Liver (tissue), 9 donors: ENCODE data around the gene DDA1. TPM values are rescaled to one million over a fixed set of nuclear protein-coding genes. Genes with fewer than 3 reads are reported as not detected.

Source experiments
- DNase-seq: peaks from one replicate; pipeline ENCODE4 v3.0.0-alpha.2; 2017; ENCODE audit warnings: low spot score
- H3K27ac ChIP-seq, 2 donors: one replicate each; pipeline ENCODE4 v1.7.0; 2013; ENCODE audit warnings: inconsistent platforms in 2 of 2, low read length in 2 of 2, control low read depth in 1 of 2, low read depth in 1 of 2, mild to moderate bottlenecking in 1 of 2
- H3K27me3 ChIP-seq, 4 donors: one replicate each; pipeline versions ENCODE4 v1.6.1 to v1.7.0; 2013; ENCODE audit warnings: low read length in 3 of 4, inconsistent platforms in 1 of 4, mild to moderate bottlenecking in 1 of 4, moderate library complexity in 1 of 4; ENCODE audit not compliant: control insufficient read depth in 4 of 4, insufficient read depth in 4 of 4
- H3K36me3 ChIP-seq, 4 donors: one replicate each; pipeline versions ENCODE4 v1.6.1 to v1.7.0; 2013; ENCODE audit warnings: low read length in 3 of 4, mild to moderate bottlenecking in 3 of 4, low read depth in 1 of 4, moderate library complexity in 1 of 4; ENCODE audit not compliant: control insufficient read depth in 4 of 4, insufficient read depth in 3 of 4
- H3K4me1 ChIP-seq, 4 donors: one replicate each; pipeline versions ENCODE4 v1.6.1 to v1.7.0; 2013; ENCODE audit warnings: low read length in 3 of 4, mild to moderate bottlenecking in 3 of 4, moderate library complexity in 1 of 4; ENCODE audit not compliant: control insufficient read depth in 4 of 4, insufficient read depth in 4 of 4
- H3K4me3 ChIP-seq, 3 donors: one replicate each; pipeline versions ENCODE4 v1.6.1 to v1.7.0; 2013; ENCODE audit warnings: low read length in 3 of 3, control low read depth in 1 of 3, low read depth in 1 of 3, mild to moderate bottlenecking in 1 of 3
- H3K9ac ChIP-seq, 2 donors: one replicate each; pipeline ENCODE4 v1.7.0; 2013; ENCODE audit warnings: low read length in 2 of 2, mild to moderate bottlenecking in 2 of 2, moderate library complexity in 2 of 2, control low read depth in 1 of 2, low read depth in 1 of 2
- H3K9me3 ChIP-seq, 4 donors: one replicate each; pipeline versions ENCODE4 v1.6.1 to v1.7.0; 2013; ENCODE audit warnings: low read length in 3 of 4; ENCODE audit not compliant: control insufficient read depth in 4 of 4
- ATF3 ChIP-seq: IDR thresholded peaks from 2 replicates; pipeline ENCODE4 v1.6.1; 2016; ENCODE audit warnings: antibody characterized with exemption
- CTCF ChIP-seq: fragments of 150-350 bp; IDR thresholded peaks from 2 replicates; pipeline ENCODE4 v1.5.1; 2017; ENCODE audit warnings: improper control_type of control experiment, low read depth, low read length; ENCODE audit not compliant: missing input control
- EGR1 ChIP-seq, 2 donors: IDR thresholded peaks; 2 replicates each; pipeline ENCODE4 v1.6.1; 2016 to 2018; ENCODE audit warnings: antibody characterized with exemption in 2 of 2, low read depth in 2 of 2
- FOXA1 ChIP-seq: IDR thresholded peaks from 2 replicates; pipeline ENCODE4 v1.6.1; 2016; ENCODE audit warnings: antibody characterized with exemption
- FOXA2 ChIP-seq: IDR thresholded peaks from 2 replicates; pipeline ENCODE4 v1.6.1; 2016; ENCODE audit warnings: antibody characterized with exemption
- GABPA ChIP-seq, 2 donors: IDR thresholded peaks in 1 of 2; conservative IDR thresholded peaks in 1 of 2; 2 replicates each; pipeline ENCODE4 v1.6.1; 2016; ENCODE audit warnings: antibody characterized with exemption in 2 of 2, mild to moderate bottlenecking in 1 of 2, moderate library complexity in 1 of 2
- HNF4A ChIP-seq, 2 donors: conservative IDR thresholded peaks; 2 replicates each; pipeline ENCODE4 v1.6.1; 2016; ENCODE audit warnings: antibody characterized with exemption in 2 of 2, mild to moderate bottlenecking in 2 of 2
- HNF4G ChIP-seq: IDR thresholded peaks from 2 replicates; pipeline ENCODE4 v1.6.1; 2016; ENCODE audit warnings: antibody characterized with exemption
- JUND ChIP-seq, 2 donors: IDR thresholded peaks; 2 replicates each; pipeline ENCODE4 v1.6.1; 2016; ENCODE audit warnings: antibody characterized with exemption in 2 of 2
- MAX ChIP-seq: IDR thresholded peaks from 2 replicates; pipeline ENCODE4 v1.6.1; 2016; ENCODE audit warnings: antibody characterized with exemption
- NR2F2 ChIP-seq: IDR thresholded peaks from 2 replicates; pipeline ENCODE4 v1.6.1; 2016; ENCODE audit warnings: antibody characterized with exemption
- RAD21 ChIP-seq, 2 donors: IDR thresholded peaks; 2 replicates each; pipeline ENCODE4 v1.6.1; 2016; ENCODE audit warnings: antibody characterized with exemption in 2 of 2, mild to moderate bottlenecking in 2 of 2
- RXRA ChIP-seq, 2 donors: IDR thresholded peaks; 2 replicates each; pipeline ENCODE4 v1.6.1; 2017 to 2018; ENCODE audit warnings: antibody characterized with exemption in 2 of 2, mild to moderate bottlenecking in 1 of 2
- SP1 ChIP-seq: IDR thresholded peaks from 2 replicates; pipeline ENCODE4 v1.6.1; 2018; ENCODE audit warnings: antibody characterized with exemption, mild to moderate bottlenecking
- TAF1 ChIP-seq: conservative IDR thresholded peaks from 2 replicates; pipeline ENCODE4 v1.6.1; 2016; ENCODE audit warnings: antibody characterized with exemption, mild to moderate bottlenecking
- YY1 ChIP-seq: IDR thresholded peaks from 2 replicates; pipeline ENCODE4 v1.6.1; 2016; ENCODE audit warnings: antibody characterized with exemption, mild to moderate bottlenecking
- WGBS: extraction: QIAGEN DNeasy Blood & Tissue Kit; methylation state at CpG from one replicate; pipeline ENCODE4 v1.1.7; 2013; 5-methylcytosine and 5-hydroxymethylcytosine counted together
- polyA plus RNA-seq, 2 donors: library from polyadenylated mRNA; stranded (reverse) in 1 of 2; unstranded in 1 of 2; fragments of 200-250 nt in 1 of 2; fragments of >200 nt in 1 of 2; fragmentation: Nextera tagmentation in 1 of 2; extraction: Ambion mirVana in 1 of 2; gene quantifications; one replicate each; pipeline versions ENCODE4 v1.2.1 to v1.2.3, GENCODE V29; 2013 to 2015
- total RNA-seq, 2 donors: library from RNA; depleted of rRNA; stranded (reverse); fragments of >200 nt; gene quantifications; one replicate each; pipeline ENCODE4 v1.2.3, GENCODE V29; 2014
- TF ChIP-seq, protein P1 (sequence below): IDR thresholded peaks from 2 replicates; pipeline ENCODE4 v1.6.1; 2016; ENCODE audit warnings: antibody characterized with exemption
- TF ChIP-seq, protein P2 (sequence below): IDR thresholded peaks from 2 replicates; pipeline ENCODE4 v1.6.1; 2016; ENCODE audit warnings: antibody characterized with exemption, mild to moderate bottlenecking
- donor health status: healthy.
- donor health status: healthy.
- donor health status: healthy.
- donor health status: healthy.
- donor health status: healthy.

Gene DDA1
- total and polyA plus RNA-seq, 4 donors, result 7.9 to 37.9 (median 20.8) TPM

DNA sequence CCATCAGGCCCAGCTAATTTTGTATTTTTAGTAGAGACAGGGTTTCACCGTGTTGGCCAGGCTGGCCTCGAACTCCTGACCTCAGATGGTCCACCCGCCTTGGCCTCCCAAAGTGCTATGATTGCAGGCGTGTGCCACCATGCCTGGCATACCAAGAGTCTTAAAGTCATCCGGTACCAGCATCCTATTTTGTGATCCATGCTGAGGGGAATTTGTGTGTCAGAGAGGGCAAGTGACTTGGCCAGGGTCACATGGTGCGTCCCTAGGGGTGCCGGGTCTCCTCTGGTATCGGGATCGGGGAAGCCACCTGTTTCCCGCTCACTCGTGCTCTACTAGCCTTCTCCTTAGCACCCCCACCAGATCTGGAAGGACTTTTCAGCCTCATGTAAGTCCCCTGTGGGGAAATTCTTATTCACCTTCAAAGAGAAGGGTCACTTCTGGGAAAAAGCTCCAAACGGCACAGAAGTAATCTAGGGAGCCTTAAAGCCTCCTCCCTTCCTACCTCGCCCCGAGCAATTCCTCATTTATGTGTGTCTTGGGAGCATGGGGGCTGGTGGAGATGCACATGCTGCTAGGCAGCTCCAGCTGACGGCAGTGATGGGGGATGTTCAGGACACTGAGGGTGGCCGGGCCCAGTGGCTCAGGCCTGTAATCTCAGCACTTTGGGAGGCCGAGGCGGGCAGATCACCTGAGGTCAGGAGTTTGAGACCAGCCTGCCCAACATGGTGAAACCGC lies 33.8 kb upstream of the DDA1 start:
- Histone ChIP-seq H3K27me3 (no peaks in the 10 kb centered on the region), H3K27ac (no peak overlapping the region), H3K9me3 (no peaks in the 10 kb centered on the region), H3K4me3 (no peak overlapping the region), H3K9ac (no peak overlapping the region), H3K4me1 (no peaks in the 10 kb centered on the region), H3K36me3 (peaks cover 5 to 43% (median 19%) of the 10 kb centered on the region in 4 donors)
- TF ChIP-seq FOXA1, result no peak
- TF ChIP-seq, protein P1, sequence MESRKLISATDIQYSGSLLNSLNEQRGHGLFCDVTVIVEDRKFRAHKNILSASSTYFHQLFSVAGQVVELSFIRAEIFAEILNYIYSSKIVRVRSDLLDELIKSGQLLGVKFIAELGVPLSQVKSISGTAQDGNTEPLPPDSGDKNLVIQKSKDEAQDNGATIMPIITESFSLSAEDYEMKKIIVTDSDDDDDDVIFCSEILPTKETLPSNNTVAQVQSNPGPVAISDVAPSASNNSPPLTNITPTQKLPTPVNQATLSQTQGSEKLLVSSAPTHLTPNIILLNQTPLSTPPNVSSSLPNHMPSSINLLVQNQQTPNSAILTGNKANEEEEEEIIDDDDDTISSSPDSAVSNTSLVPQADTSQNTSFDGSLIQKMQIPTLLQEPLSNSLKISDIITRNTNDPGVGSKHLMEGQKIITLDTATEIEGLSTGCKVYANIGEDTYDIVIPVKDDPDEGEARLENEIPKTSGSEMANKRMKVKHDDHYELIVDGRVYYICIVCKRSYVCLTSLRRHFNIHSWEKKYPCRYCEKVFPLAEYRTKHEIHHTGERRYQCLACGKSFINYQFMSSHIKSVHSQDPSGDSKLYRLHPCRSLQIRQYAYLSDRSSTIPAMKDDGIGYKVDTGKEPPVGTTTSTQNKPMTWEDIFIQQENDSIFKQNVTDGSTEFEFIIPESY, result no peak
- TF ChIP-seq, protein P2, sequence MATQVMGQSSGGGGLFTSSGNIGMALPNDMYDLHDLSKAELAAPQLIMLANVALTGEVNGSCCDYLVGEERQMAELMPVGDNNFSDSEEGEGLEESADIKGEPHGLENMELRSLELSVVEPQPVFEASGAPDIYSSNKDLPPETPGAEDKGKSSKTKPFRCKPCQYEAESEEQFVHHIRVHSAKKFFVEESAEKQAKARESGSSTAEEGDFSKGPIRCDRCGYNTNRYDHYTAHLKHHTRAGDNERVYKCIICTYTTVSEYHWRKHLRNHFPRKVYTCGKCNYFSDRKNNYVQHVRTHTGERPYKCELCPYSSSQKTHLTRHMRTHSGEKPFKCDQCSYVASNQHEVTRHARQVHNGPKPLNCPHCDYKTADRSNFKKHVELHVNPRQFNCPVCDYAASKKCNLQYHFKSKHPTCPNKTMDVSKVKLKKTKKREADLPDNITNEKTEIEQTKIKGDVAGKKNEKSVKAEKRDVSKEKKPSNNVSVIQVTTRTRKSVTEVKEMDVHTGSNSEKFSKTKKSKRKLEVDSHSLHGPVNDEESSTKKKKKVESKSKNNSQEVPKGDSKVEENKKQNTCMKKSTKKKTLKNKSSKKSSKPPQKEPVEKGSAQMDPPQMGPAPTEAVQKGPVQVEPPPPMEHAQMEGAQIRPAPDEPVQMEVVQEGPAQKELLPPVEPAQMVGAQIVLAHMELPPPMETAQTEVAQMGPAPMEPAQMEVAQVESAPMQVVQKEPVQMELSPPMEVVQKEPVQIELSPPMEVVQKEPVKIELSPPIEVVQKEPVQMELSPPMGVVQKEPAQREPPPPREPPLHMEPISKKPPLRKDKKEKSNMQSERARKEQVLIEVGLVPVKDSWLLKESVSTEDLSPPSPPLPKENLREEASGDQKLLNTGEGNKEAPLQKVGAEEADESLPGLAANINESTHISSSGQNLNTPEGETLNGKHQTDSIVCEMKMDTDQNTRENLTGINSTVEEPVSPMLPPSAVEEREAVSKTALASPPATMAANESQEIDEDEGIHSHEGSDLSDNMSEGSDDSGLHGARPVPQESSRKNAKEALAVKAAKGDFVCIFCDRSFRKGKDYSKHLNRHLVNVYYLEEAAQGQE, result no peak
- TF ChIP-seq JUND (IDR thresholded peaks at IDR 0.05), result no peak
- no peak for TF ChIP-seq SP1
- no peak for TF ChIP-seq MAX
- no peak for TF ChIP-seq RAD21 (IDR thresholded peaks at IDR 0.05)
- no peak for TF ChIP-seq TAF1
- no peak for TF ChIP-seq CTCF
- no peak for TF ChIP-seq GABPA (IDR thresholded peaks at IDR 0.05 in 1 of 2, conservative IDR thresholded peaks at IDR 0.05 in 1 of 2)
- no peak for TF ChIP-seq RXRA (IDR thresholded peaks at IDR 0.05)
- TF ChIP-seq ATF3, result no peak
- TF ChIP-seq NR2F2, result no peak
- no peak for TF ChIP-seq EGR1 (IDR thresholded peaks at IDR 0.05; ENCODE audit: low read depth in 2 of 2)
- no peak for TF ChIP-seq YY1
- TF ChIP-seq HNF4G, result no peak
- TF ChIP-seq FOXA2, result no peak
- TF ChIP-seq HNF4A (conservative IDR thresholded peaks at IDR 0.05), result no peak
- DNase-seq, result no peak
- 95% methylated on average over 19 of the region's 19 CpGs for WGBS
